Mesendoderm (in vitro differentiated cells): ENCODE results near the gene ONECUT1.

ENCODE experiments used
- DNase-seq: peaks from one replicate; pipeline ENCODE4 v3.0.0; 2013
- H2AK5ac ChIP-seq: 2 replicates; pipeline ENCODE4 v1.6.1; 2013; ENCODE audit warnings: low read length, inconsistent platforms
- H2BK120ac ChIP-seq: 2 replicates; pipeline ENCODE4 v1.6.1; 2013; ENCODE audit warnings: low read depth, mild to moderate bottlenecking, low read length, moderate library complexity, mixed read lengths
- H2BK15ac ChIP-seq: replicated peaks from 2 replicates; pipeline ENCODE4 v1.6.1; 2013; ENCODE audit warnings: low read depth, mild to moderate bottlenecking, moderate library complexity
- H2BK5ac ChIP-seq: 2 replicates; pipeline ENCODE4 v1.6.1; 2013; ENCODE audit warnings: low read length, inconsistent platforms
- H3K18ac ChIP-seq: 2 replicates; pipeline ENCODE4 v1.6.1; 2013; ENCODE audit warnings: mild to moderate bottlenecking, low read length, mixed read lengths
- H3K23ac ChIP-seq: one replicate; pipeline ENCODE4 v1.6.1; 2013; ENCODE audit warnings: low read length
- H3K27ac ChIP-seq: 2 replicates; pipeline ENCODE4 v1.5.1; 2013; ENCODE audit warnings: low read depth, mild to moderate bottlenecking, inconsistent platforms, low read length, moderate library complexity
- H3K27me3 ChIP-seq: 2 replicates; pipeline ENCODE4 v1.6.1; 2013; ENCODE audit warnings: low read length, control low read depth, mild to moderate bottlenecking, inconsistent platforms; ENCODE audit not compliant: insufficient read depth, poor library complexity
- H3K36me3 ChIP-seq: 2 replicates; pipeline ENCODE4 v1.6.1; 2013; ENCODE audit warnings: low read length, inconsistent platforms; ENCODE audit not compliant: control insufficient read depth, insufficient read depth
- H3K4ac ChIP-seq: one replicate; pipeline ENCODE4 v1.6.1; 2013; ENCODE audit warnings: low read depth, mild to moderate bottlenecking, low read length, moderate library complexity
- H3K4me1 ChIP-seq: 2 replicates; pipeline ENCODE4 v1.6.1; 2013; ENCODE audit warnings: low read depth, low read length, inconsistent platforms; ENCODE audit not compliant: control insufficient read depth
- H3K4me2 ChIP-seq: 2 replicates; pipeline ENCODE4 v1.6.1; 2013; ENCODE audit warnings: low read length
- H3K4me3 ChIP-seq: 2 replicates; pipeline ENCODE4 v1.5.1; 2013; ENCODE audit warnings: mild to moderate bottlenecking, low read length
- H3K56ac ChIP-seq: one replicate; pipeline ENCODE4 v1.6.1; 2013; ENCODE audit warnings: low read length
- H3K79me1 ChIP-seq: 2 replicates; pipeline ENCODE4 v1.6.1; 2013; ENCODE audit warnings: low read length, inconsistent platforms
- H3K79me2 ChIP-seq: 2 replicates; pipeline ENCODE4 v1.6.1; 2013; ENCODE audit warnings: mild to moderate bottlenecking, low read length; ENCODE audit not compliant: control insufficient read depth, insufficient read depth
- H3K9ac ChIP-seq: 2 replicates; pipeline ENCODE4 v1.6.1; 2013; ENCODE audit warnings: low read length, inconsistent platforms
- H4K5ac ChIP-seq: one replicate; pipeline ENCODE4 v1.6.1; 2013; ENCODE audit warnings: low read length
- H4K8ac ChIP-seq: one replicate; pipeline ENCODE4 v1.6.1; 2013; ENCODE audit warnings: low read depth, mild to moderate bottlenecking, control low read depth, low read length, moderate library complexity
- WGBS: extraction: QIAGEN DNeasy Blood & Tissue Kit; methylation state at CpG from one replicate; pipeline ENCODE4 v1.1.7; 2013; ENCODE audit warnings: low lambda C conversion rate, missing lambda C conversion rate; ENCODE audit not compliant: insufficient coverage; ENCODE audit errors: extremely low coverage; 5-methylcytosine and 5-hydroxymethylcytosine counted together

Gene ONECUT1

GRCh38 chr15:52789601-52790168 lies 451 bp downstream of the ONECUT1 start:
- no peak overlapping the region for H3K27ac ChIP-seq
- H3K79me1 ChIP-seq = no peaks in the 10 kb centered on the region
- H2BK15ac ChIP-seq = no peak overlapping the region
- H4K8ac ChIP-seq = no peak overlapping the region
- peak; percentile 42 for DNase-seq
- no peak overlapping the region for H3K18ac ChIP-seq
- no CpG with 5 or more reads among the region's 51 CpGs for WGBS
- H2BK5ac ChIP-seq = no peak overlapping the region
- H3K79me2 ChIP-seq = no peaks in the 10 kb centered on the region
- H3K4me2 ChIP-seq = peak overlapping the region; percentile 71
- H3K4me1 ChIP-seq = peaks cover 10% of the 10 kb centered on the region
- H3K27me3 ChIP-seq = peaks cover 73% of the 10 kb centered on the region
- no peak overlapping the region for H2BK120ac ChIP-seq
- H3K36me3 ChIP-seq = no peaks in the 10 kb centered on the region
- H3K9ac ChIP-seq = peak overlapping the region; percentile 54
- H3K23ac ChIP-seq = peak overlapping the region; percentile 29
- H3K4ac ChIP-seq = no peak overlapping the region
- peak overlapping the region; percentile 83 for H3K56ac ChIP-seq
- H4K5ac ChIP-seq = no peak overlapping the region
- H2AK5ac ChIP-seq = no peak overlapping the region
- no peak overlapping the region for H3K4me3 ChIP-seq

- no peak overlapping the region for H3K4me2 ChIP-seq
- H3K4me1 ChIP-seq = peaks cover 10% of the 10 kb centered on the region
Observed at GRCh38 chr15:52789008-52789600, 1.0 kb downstream of the ONECUT1 start.

DNA sequence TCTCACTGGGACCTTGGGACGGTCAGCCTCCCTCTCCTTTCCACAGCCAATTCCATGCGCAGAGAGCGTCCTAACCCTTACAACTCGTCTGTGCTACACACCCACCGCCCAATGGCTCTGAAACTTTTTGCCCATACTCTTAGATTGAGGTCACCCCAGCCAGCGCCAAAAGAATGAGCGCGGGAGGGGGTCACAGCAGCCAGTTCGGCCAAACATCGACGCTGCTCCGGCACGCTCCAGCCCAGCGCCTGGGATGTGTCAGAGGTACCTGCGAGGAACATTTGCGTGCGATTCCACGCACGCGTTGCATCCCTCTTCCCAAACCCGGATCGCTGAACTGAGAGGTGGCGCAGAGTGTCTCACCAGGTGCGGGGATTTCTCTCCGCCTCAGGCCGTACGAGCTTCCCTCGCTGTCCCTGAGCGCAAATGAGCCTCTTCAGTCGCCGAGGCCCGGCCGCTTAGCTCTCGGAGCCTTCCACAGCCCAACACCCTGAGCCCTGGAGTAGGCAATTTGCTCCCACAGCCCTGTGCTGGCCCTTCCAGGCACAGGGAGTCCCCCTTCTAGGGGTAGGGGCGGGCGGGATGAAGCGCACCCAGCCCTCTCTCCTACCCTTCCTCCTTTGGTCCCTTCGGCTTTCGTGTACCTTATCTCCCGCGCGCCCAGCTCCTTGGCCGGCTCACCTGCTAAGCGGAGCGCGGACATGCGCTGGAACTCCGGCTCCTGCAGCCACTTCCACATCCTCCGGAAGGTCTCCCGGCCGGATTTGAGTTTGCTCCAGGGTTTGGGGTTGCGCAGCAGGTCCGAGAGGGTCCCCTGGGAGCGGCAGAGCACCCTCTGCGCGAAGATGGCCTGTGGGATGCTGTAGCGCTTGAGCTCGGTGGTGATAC lies 1.8 kb downstream of the ONECUT1 start:
- Histone ChIP-seq H3K4me1 (peaks cover 12% of the 10 kb centered on the region), H3K23ac (no peak overlapping the region), H3K79me1 (no peaks in the 10 kb centered on the region), H3K27ac (no peak overlapping the region), H3K4me2 (no peak overlapping the region), H3K9ac (peak overlapping the region; percentile 23), H2BK5ac (no peak overlapping the region), H2BK15ac (no peak overlapping the region), H4K8ac (no peak overlapping the region), H3K56ac (peak overlapping the region; percentile 25), H3K4me3 (no peak overlapping the region), H3K18ac (no peak overlapping the region), H3K36me3 (no peaks in the 10 kb centered on the region), H4K5ac (no peak overlapping the region), H3K4ac (no peak overlapping the region), H2BK120ac (no peak overlapping the region), H2AK5ac (no peak overlapping the region), H3K79me2 (no peaks in the 10 kb centered on the region), H3K27me3 (peaks cover 67% of the 10 kb centered on the region)
- WGBS = no CpG with 5 or more reads among the region's 58 CpGs
- peak; percentile 46 for DNase-seq

More at GRCh38 chr15:52789008-52789600, 1.0 kb downstream of the ONECUT1 start:
- Histone ChIP-seq H2BK5ac (no peak overlapping the region), H3K27ac (no peak overlapping the region), H4K5ac (no peak overlapping the region), H2AK5ac (no peak overlapping the region), H3K4me3 (no peak overlapping the region), H3K79me2 (no peaks in the 10 kb centered on the region), H3K27me3 (peaks cover 74% of the 10 kb centered on the region), H3K18ac (no peak overlapping the region), H3K23ac (no peak overlapping the region), H3K56ac (peak overlapping the region; percentile 83), H3K4ac (no peak overlapping the region), H2BK120ac (no peak overlapping the region), H3K9ac (no peak overlapping the region), H3K36me3 (no peaks in the 10 kb centered on the region), H4K8ac (no peak overlapping the region), H2BK15ac (no peak overlapping the region), H3K79me1 (no peaks in the 10 kb centered on the region)
- DNase-seq = no peak
- no CpG with 5 or more reads among the region's 37 CpGs for WGBS

- H3K79me1 ChIP-seq = no peaks in the 10 kb centered on the region
- WGBS = no CpG with 5 or more reads among the region's 27 CpGs
- H3K4me1 ChIP-seq = peaks cover 8% of the 10 kb centered on the region
- H4K5ac ChIP-seq = no peak overlapping the region
- H3K79me2 ChIP-seq = no peaks in the 10 kb centered on the region
- H3K18ac ChIP-seq = no peak overlapping the region
- H2BK5ac ChIP-seq = no peak overlapping the region
- DNase-seq = no peak
- H3K4me2 ChIP-seq = no peak overlapping the region
- no peak overlapping the region for H2BK15ac ChIP-seq
- H3K27ac ChIP-seq = no peak overlapping the region
- H3K4me3 ChIP-seq = no peak overlapping the region
- no peak overlapping the region for H3K9ac ChIP-seq
- H2AK5ac ChIP-seq = no peak overlapping the region
- no peak overlapping the region for H2BK120ac ChIP-seq
- H3K4ac ChIP-seq = no peak overlapping the region
- H3K56ac ChIP-seq = no peak overlapping the region
- no peak overlapping the region for H4K8ac ChIP-seq
- H3K23ac ChIP-seq = no peak overlapping the region
- H3K36me3 ChIP-seq = no peaks in the 10 kb centered on the region
- peaks cover 65% of the 10 kb centered on the region for H3K27me3 ChIP-seq
Observed at GRCh38 chr15:52787549-52788098, 2.5 kb downstream of the ONECUT1 start.

DNA sequence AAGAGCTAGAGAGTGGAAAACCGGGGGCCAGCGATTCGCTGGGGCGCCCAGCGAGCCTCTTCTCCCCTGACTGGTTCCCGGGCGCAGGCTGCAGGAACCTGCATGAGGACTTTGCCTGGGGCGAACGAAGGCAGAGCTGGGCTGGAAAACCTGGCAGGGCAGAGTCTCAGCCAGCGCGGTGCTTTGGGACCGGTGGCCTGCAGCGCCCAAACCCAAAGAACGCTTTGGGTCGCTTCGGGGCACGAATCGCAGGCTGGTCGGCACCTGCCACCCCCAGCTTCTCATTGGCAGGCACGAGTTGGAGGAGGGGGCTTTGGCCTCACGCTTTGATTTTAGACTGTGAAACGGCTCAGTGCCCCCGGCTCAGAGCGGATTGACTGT lies 3.0 kb downstream of the ONECUT1 start:
- Histone ChIP-seq H3K9ac (no peak overlapping the region), H3K4me1 (peaks cover 6% of the 10 kb centered on the region), H3K79me2 (no peaks in the 10 kb centered on the region), H3K4me2 (peak overlapping the region; percentile 26), H3K79me1 (no peaks in the 10 kb centered on the region), H2AK5ac (no peak overlapping the region), H3K18ac (no peak overlapping the region), H3K56ac (peak overlapping the region; percentile 57), H4K8ac (no peak overlapping the region), H3K23ac (no peak overlapping the region), H3K4ac (no peak overlapping the region), H2BK15ac (no peak overlapping the region), H3K27ac (no peak overlapping the region), H3K27me3 (peaks cover 63% of the 10 kb centered on the region), H2BK120ac (no peak overlapping the region), H2BK5ac (no peak overlapping the region), H3K4me3 (no peak overlapping the region), H3K36me3 (no peaks in the 10 kb centered on the region), H4K5ac (no peak overlapping the region)
- no CpG with 5 or more reads among the region's 24 CpGs for WGBS
- peak; percentile 73 for DNase-seq
